Psoas muscle (tissue), 8 donors: Measurements from ENCODE around the gene FUT9. TPM values are rescaled to one million over a fixed set of nuclear protein-coding genes. Genes with fewer than 3 reads are reported as not detected.

Experiments
- ATAC-seq, 4 donors: fragments of 200-7000 bp; cut with Tn5 transposase; one replicate each; pipeline ENCODE4 v1.9.1; 2020; ENCODE audit warnings: moderate library complexity in 3 of 4, mild to moderate bottlenecking in 2 of 4
- DNase-seq, 2 donors: peaks; one replicate each; pipeline ENCODE4 v3.0.0-alpha.2; 2020
- H3K27ac ChIP-seq: fragments of 200-600 bp; one replicate; pipeline ENCODE4 v1.8.0; 2022
- H3K27me3 ChIP-seq, 3 donors: fragments of 200-600 bp in 1 of 3; one replicate each; pipeline versions ENCODE4 v1.6.1 to v1.8.0; 2013 to 2022; ENCODE audit warnings: low read length in 2 of 3, mild to moderate bottlenecking in 2 of 3, moderate library complexity in 1 of 3; ENCODE audit not compliant: insufficient read depth in 3 of 3
- H3K36me3 ChIP-seq, 2 donors: fragments of 200-600 bp in 1 of 2; one replicate each; pipeline versions ENCODE4 v1.6.1 to v1.8.0; 2013 to 2022; ENCODE audit warnings: low read depth in 1 of 2, mild to moderate bottlenecking in 1 of 2, moderate library complexity in 1 of 2; ENCODE audit not compliant: insufficient read depth in 1 of 2
- H3K4me1 ChIP-seq: fragments of 200-600 bp; one replicate; pipeline ENCODE4 v1.8.0; 2022
- H3K4me3 ChIP-seq: fragments of 200-600 bp; one replicate; pipeline ENCODE4 v1.8.0; 2022; ENCODE audit warnings: mild to moderate bottlenecking
- H3K9me3 ChIP-seq: fragments of 200-600 bp; one replicate; pipeline ENCODE4 v1.8.0; 2022
- CTCF ChIP-seq: fragments of 200-600 bp; IDR thresholded peaks from one replicate; pipeline ENCODE4 v1.8.0; 2022; ENCODE audit warnings: antibody characterized with exemption
- WGBS, 3 donors: extraction: QIAGEN DNeasy Blood & Tissue Kit; methylation state at CpG; one replicate each; pipeline versions ENCODE4 v1.1.6 to v1.1.7; 2013; 5-methylcytosine and 5-hydroxymethylcytosine counted together
- intact Hi-C, 2 donors: fragments of 100-400 bp; cut with DNase I; formaldehyde crosslinking; loops; one replicate each; pipeline versions ENCODE4 v1.11.0 to v1.14.2; 2022
- long read RNA-seq, 2 donors: library from polyadenylated mRNA; unstranded; transcript quantifications; one replicate each; pipeline ENCODE4 v2.0.0, GENCODE V29; 2021
- polyA plus RNA-seq, 3 donors: library from polyadenylated mRNA; stranded (reverse); fragments of 200-250 nt; gene quantifications; one replicate each; pipeline ENCODE4 v1.2.3, GENCODE V29; 2013
- total RNA-seq, 4 donors: library from RNA; stranded (reverse); fragmentation: NEBNext Ultra II Directional in 2 of 4; extraction: Animal tissue kit (Norgen Biotek cat#: 25700) in 2 of 4; gene quantifications; one replicate each; pipeline versions ENCODE4 v1.2.1 to v1.2.4, GENCODE V29; 2021 to 2023
- donor health status: healthy with polysubstance abuse.
- donor health status: DM: no; HTN: no; CAD: no; lungs with moderate emphysema.
- donor health status: Bipolar disorder and iron deficiency.
- donor health status: healthy.
- donor health status: DM: yes; HTN: yes; CAD: no.
- donor health status: DM: no; HTN: no; CAD: no.
- donor health status: DM: no; HTN: no; CAD: no.
- donor health status: DM: yes; HTN: yes; CAD: no.

FUT9 gene
- not detected for total RNA-seq
- under 1 TPM in 2 of 3 donors, not detected in 1; 0.01 TPM for polyA plus RNA-seq
- long read RNA-seq, donor 1 = 0 reads
- long read RNA-seq, donor 2 = 0 reads

- H3K4me3 ChIP-seq = no peak within 1 kb of the TSS
- DNase-seq (peak in 1 of 2 donors; percentile 24), ATAC-seq (no peak)
- peaks cover 0 to 18% (median 5%) of the 10 kb centered on the region in 3 donors for H3K27me3 ChIP-seq
- no peaks in the 10 kb centered on the region for H3K4me1 ChIP-seq
- 0 to 2% (median 1%) methylated on average over 38 to 62 of the region's 62 CpGs for WGBS, 3 donors
- no peak within 1 kb of the TSS for H3K27ac ChIP-seq
- no peaks in the 10 kb centered on the region for H3K36me3 ChIP-seq
- no peak for TF ChIP-seq CTCF
- intact Hi-C loops = no loop called here
- H3K9me3 ChIP-seq = no peaks in the 10 kb centered on the region
These were observed at the start of gene FUT9 for GRCh38 chr6:96015518-96016333. FUT9 (plus strand) TSS chr6:96015974; CDS start chr6:96203156, 187,182 bp downstream.

- Histone ChIP-seq H3K27me3 (no peaks in the 10 kb centered on the region), H3K27ac (no peak overlapping the region), H3K4me1 (no peaks in the 10 kb centered on the region), H3K9me3 (peaks cover 25% of the 10 kb centered on the region), H3K36me3 (no peaks in the 10 kb centered on the region), H3K4me3 (no peak overlapping the region)
- intact Hi-C loops = no loop called here
- no peak for ATAC-seq
- no peak for TF ChIP-seq CTCF
- DNase-seq = no peak
These were observed 48.2 kb upstream of the FUT9 start for GRCh38 chr6:95967594-95967993.

- Histone ChIP-seq H3K4me3 (no peak overlapping the region), H3K9me3 (peaks cover 8% of the 10 kb centered on the region), H3K27ac (no peak overlapping the region), H3K27me3 (no peaks in the 10 kb centered on the region), H3K4me1 (no peaks in the 10 kb centered on the region), H3K36me3 (no peaks in the 10 kb centered on the region)
- intact Hi-C loops = no loop called here
- DNase-seq (no peak), ATAC-seq (no peak)
- 50 to 63% (median 59%) methylated on average over 3 of the region's 3 CpGs for WGBS, 3 donors
- TF ChIP-seq CTCF = no peak
These were observed 41.8 kb upstream of the FUT9 start for GRCh38 chr6:95973976-95974375.

- no peaks in the 10 kb centered on the region for H3K4me1 ChIP-seq
- no peak for TF ChIP-seq CTCF
- WGBS, 3 donors = 54 to 59% (median 56%) methylated on average over 2 of the region's 2 CpGs
- no peak for ATAC-seq
- H3K27ac ChIP-seq = no peak overlapping the region
- H3K9me3 ChIP-seq = no peaks in the 10 kb centered on the region
- H3K4me3 ChIP-seq = no peak overlapping the region
- DNase-seq = no peak
- H3K27me3 ChIP-seq = no peaks in the 10 kb centered on the region
- intact Hi-C loops = no loop called here
- H3K36me3 ChIP-seq = no peaks in the 10 kb centered on the region
These were observed 37.5 kb upstream of the FUT9 start for GRCh38 chr6:95978230-95978629.
